MM.1S (cell line): ENCODE data around the gene FOXF2.

Experiments
- DNase-seq: peaks from one replicate; pipeline ENCODE4 v3.0.0-alpha.2; 2015
- H2AFZ ChIP-seq: fragments of 300-600 bp; sonication (generic); 2 replicates; pipeline ENCODE4 v1.6.0; 2016; ENCODE audit warnings: antibody characterized with exemption, low read length
- H3F3A ChIP-seq: fragments of 300-600 bp; sonication (generic); 2 replicates; pipeline ENCODE4 v1.6.1; 2016; ENCODE audit warnings: mild to moderate bottlenecking, antibody characterized with exemption, low read length, moderate library complexity, mixed read lengths; ENCODE audit not compliant: insufficient read depth
- H3K27ac ChIP-seq: fragments of 300-600 bp; sonication (generic); 2 replicates; pipeline ENCODE4 v1.5.1; 2016; ENCODE audit warnings: mild to moderate bottlenecking, low read length
- H3K27me3 ChIP-seq: fragments of 300-600 bp; sonication (generic); replicated peaks from 2 replicates; pipeline ENCODE4 v1.6.0; 2016; ENCODE audit warnings: low read length; ENCODE audit not compliant: insufficient read depth
- H3K36me3 ChIP-seq: fragments of 300-600 bp; sonication (generic); replicated peaks from 2 replicates; pipeline ENCODE4 v1.6.1; 2016; ENCODE audit warnings: mild to moderate bottlenecking, low read length, mixed read lengths; ENCODE audit not compliant: insufficient read depth
- H3K4me1 ChIP-seq: fragments of 300-600 bp; sonication (generic); 2 replicates; pipeline ENCODE4 v1.6.1; 2016; ENCODE audit warnings: low read length, mixed read lengths
- H3K4me2 ChIP-seq: fragments of 300-600 bp; sonication (generic); 2 replicates; pipeline ENCODE4 v1.6.0; 2016; ENCODE audit warnings: low read depth, low read length
- H3K4me3 ChIP-seq: fragments of 300-600 bp; sonication (generic); 2 replicates; pipeline ENCODE4 v1.5.1; 2016; ENCODE audit warnings: low read length, mixed read lengths
- H3K79me2 ChIP-seq: fragments of 300-600 bp; sonication (generic); 2 replicates; pipeline ENCODE4 v1.6.1; 2016; ENCODE audit warnings: mixed run types, low read length, mixed read lengths
- H3K9ac ChIP-seq: fragments of 300-600 bp; sonication (generic); 2 replicates; pipeline ENCODE4 v1.6.1; 2016; ENCODE audit warnings: low read length, mixed read lengths
- H3K9me2 ChIP-seq: fragments of 300-600 bp; sonication (generic); replicated peaks from 2 replicates; pipeline ENCODE4 v1.6.1; 2016; ENCODE audit warnings: mild to moderate bottlenecking, low read length, mixed read lengths; ENCODE audit not compliant: insufficient read depth
- H3K9me3 ChIP-seq: fragments of 300-600 bp; sonication (generic); replicated peaks from 2 replicates; pipeline ENCODE4 v1.6.1; 2016; ENCODE audit warnings: mild to moderate bottlenecking, low read length, mixed read lengths; ENCODE audit not compliant: insufficient read depth
- H4K20me1 ChIP-seq: fragments of 300-600 bp; sonication (generic); 2 replicates; pipeline ENCODE4 v1.6.1; 2016; ENCODE audit warnings: mild to moderate bottlenecking, low read length, moderate library complexity, mixed read lengths; ENCODE audit not compliant: insufficient read depth
- EZH2 ChIP-seq: fragments of 300-600 bp; sonication (generic); optimal IDR thresholded peaks from 2 replicates; pipeline ENCODE3; 2017; ENCODE audit warnings: low read depth, mild to moderate bottlenecking, antibody characterized with exemption, low read length, mixed read lengths
- EZH2phosphoT487 ChIP-seq: fragments of 300-600 bp; sonication (generic); IDR thresholded peaks from 2 replicates; pipeline ENCODE4 v1.6.1; 2018; ENCODE audit warnings: antibody characterized with exemption, low read length
- TF ChIP-seq, protein P1 (sequence below): fragments of 300-600 bp; sonication (generic); IDR thresholded peaks from 2 replicates; pipeline ENCODE4 v1.5.1; 2016; ENCODE audit warnings: antibody characterized with exemption, low read length, mixed read lengths

Gene FOXF2

GRCh38 chr6:1399085-1399780, 9.9 kb downstream of the FOXF2 start:
- H3K27ac ChIP-seq: no peak overlapping the region
- H3K27me3 ChIP-seq: peaks cover 27% of the 10 kb centered on the region
- no peak for DNase-seq
- no peaks in the 10 kb centered on the region for H4K20me1 ChIP-seq
- no peaks in the 10 kb centered on the region for H3K79me2 ChIP-seq
- H3K4me1 ChIP-seq: no peaks in the 10 kb centered on the region
- no peak overlapping the region for H2AFZ ChIP-seq
- TF ChIP-seq EZH2phosphoT487: no peak
- TF ChIP-seq EZH2: no peak
- TF ChIP-seq, protein P1, sequence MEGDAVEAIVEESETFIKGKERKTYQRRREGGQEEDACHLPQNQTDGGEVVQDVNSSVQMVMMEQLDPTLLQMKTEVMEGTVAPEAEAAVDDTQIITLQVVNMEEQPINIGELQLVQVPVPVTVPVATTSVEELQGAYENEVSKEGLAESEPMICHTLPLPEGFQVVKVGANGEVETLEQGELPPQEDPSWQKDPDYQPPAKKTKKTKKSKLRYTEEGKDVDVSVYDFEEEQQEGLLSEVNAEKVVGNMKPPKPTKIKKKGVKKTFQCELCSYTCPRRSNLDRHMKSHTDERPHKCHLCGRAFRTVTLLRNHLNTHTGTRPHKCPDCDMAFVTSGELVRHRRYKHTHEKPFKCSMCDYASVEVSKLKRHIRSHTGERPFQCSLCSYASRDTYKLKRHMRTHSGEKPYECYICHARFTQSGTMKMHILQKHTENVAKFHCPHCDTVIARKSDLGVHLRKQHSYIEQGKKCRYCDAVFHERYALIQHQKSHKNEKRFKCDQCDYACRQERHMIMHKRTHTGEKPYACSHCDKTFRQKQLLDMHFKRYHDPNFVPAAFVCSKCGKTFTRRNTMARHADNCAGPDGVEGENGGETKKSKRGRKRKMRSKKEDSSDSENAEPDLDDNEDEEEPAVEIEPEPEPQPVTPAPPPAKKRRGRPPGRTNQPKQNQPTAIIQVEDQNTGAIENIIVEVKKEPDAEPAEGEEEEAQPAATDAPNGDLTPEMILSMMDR: no peak
- H3K4me2 ChIP-seq: no peak overlapping the region
- H3K9ac ChIP-seq: no peak overlapping the region
- no peaks in the 10 kb centered on the region for H3F3A ChIP-seq
- no peaks in the 10 kb centered on the region for H3K36me3 ChIP-seq
- H3K9me3 ChIP-seq: no peaks in the 10 kb centered on the region
- H3K9me2 ChIP-seq: no peaks in the 10 kb centered on the region
- no peak overlapping the region for H3K4me3 ChIP-seq

DNA sequence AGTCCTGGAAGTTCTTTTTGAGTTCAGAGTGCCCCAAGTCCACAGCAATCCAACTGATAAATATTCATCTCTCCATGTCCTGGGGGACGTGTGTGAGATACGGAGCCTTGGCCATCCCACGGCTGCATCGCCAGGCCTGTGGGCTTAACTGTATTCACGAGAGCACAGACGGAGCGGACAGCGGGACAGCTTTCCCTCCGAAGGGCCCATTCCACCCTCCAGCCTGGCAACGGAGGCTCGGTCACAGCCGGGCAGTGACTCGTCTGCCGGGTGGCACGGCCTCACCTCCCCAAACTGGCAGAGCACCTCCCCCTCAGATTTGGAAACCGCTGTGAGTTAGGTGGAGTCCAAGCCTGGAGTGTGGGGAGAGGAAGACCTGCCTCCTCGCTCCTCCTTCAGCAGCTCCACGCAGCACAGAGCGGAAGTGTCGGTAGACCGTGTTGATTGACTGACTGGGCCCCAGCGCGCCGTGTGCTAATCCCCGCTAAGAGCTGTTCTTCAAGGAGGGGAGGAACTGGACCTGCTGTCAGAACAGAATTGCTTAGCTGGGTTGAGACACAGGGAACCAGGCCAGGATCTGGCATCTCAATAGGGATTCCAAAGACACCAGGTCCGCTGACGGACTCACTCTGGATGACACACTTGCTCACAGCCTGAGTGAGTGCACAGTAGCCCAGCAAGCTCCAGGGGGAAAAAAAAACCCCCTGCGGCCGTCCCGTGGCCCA, 10.9 kb downstream of the FOXF2 start:
- Histone ChIP-seq H3K9ac (no peak overlapping the region), H3K4me2 (no peak overlapping the region), H3K36me3 (no peaks in the 10 kb centered on the region), H3K27ac (no peak overlapping the region), H3K27me3 (peaks cover 16% of the 10 kb centered on the region), H3K9me3 (no peaks in the 10 kb centered on the region), H3K4me3 (no peak overlapping the region), H3K79me2 (no peaks in the 10 kb centered on the region), H2AFZ (no peak overlapping the region), H4K20me1 (no peaks in the 10 kb centered on the region), H3K9me2 (no peaks in the 10 kb centered on the region), H3K4me1 (no peaks in the 10 kb centered on the region), H3F3A (no peaks in the 10 kb centered on the region)
- DNase-seq: no peak
- TF ChIP-seq EZH2 (no peak), EZH2phosphoT487 (no peak)
- TF ChIP-seq, protein P1: no peak

DNA sequence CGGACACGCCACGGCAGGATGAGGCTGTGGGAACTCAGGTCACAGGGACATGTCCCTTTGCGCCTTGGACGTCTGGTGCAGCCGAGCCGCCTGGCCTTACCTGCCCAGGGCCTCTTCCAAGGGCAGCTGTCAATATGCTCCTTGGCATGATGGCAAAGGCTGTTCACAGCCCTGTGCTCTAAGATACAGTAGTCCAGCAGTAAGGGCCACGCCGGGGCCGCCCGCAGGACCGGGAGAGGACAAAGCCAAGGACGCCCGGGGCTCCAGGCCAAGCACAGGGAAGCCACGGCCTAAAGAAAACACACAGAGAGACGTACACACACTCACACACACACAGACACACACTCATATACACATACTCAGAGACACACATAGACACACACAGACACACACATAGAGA, 13.0 kb downstream of the FOXF2 start:
- Histone ChIP-seq H3K9ac (no peak overlapping the region), H3K79me2 (no peaks in the 10 kb centered on the region), H4K20me1 (no peaks in the 10 kb centered on the region), H3F3A (no peaks in the 10 kb centered on the region), H3K27me3 (0 out of 2 replicates have a peak, but pooled peaks cover 4% of the 10 kb centered on the region), H3K36me3 (no peaks in the 10 kb centered on the region), H3K27ac (no peak overlapping the region), H3K9me2 (no peaks in the 10 kb centered on the region), H3K4me2 (no peak overlapping the region), H3K9me3 (no peaks in the 10 kb centered on the region), H3K4me1 (no peaks in the 10 kb centered on the region), H2AFZ (no peak overlapping the region), H3K4me3 (no peak overlapping the region)
- DNase-seq: no peak
- TF ChIP-seq EZH2phosphoT487 (no peak), EZH2 (no peak)
- TF ChIP-seq, protein P1: no peak
